Endothelial cell of umbilical vein (primary cell): Measurements from ENCODE around the gene CAMK2N1. TPM values are rescaled to one million over a fixed set of nuclear protein-coding genes. Genes with fewer than 3 reads are reported as not detected.

ENCODE experiments used
- BruUV-seq: library from RNA; stranded (reverse); fragments of 400-500 nt; replicated peaks from 2 replicates; lab custom pipeline; 2021; lab: Mats Ljungman, UMichigan
- CTCF ChIA-PET: fragments of 300-600, 350-600 bp; sonication (Branson Sonifier 250); formaldehyde crosslinking; loops from one replicate; lab custom pipeline; 2021; ENCODE audit warnings: antibody characterized with exemption, inconsistent platforms; lab: Charles Lee
- POLR2A ChIA-PET: fragments of 300-600, 350-600 bp; sonication (Branson Sonifier 250); formaldehyde crosslinking; loops from one replicate; lab custom pipeline; 2021; ENCODE audit warnings: antibody characterized with exemption, inconsistent platforms; lab: Charles Lee
- DNase-seq: peaks from one replicate; pipeline ENCODE4 v3.0.0-alpha.2; 2011; ENCODE audit warnings: low read depth, low spot score
- FAIRE-seq: peaks from 2 replicates; lab custom pipeline; 2011; peaks lifted over from hg19 to GRCh38; lab: Jason Lieb, UNC
- H2AFZ ChIP-seq: 2 replicates; pipeline ENCODE4 v1.6.0; 2012; ENCODE audit warnings: low read depth, low read length, control low read depth, inconsistent platforms
- H3K27ac ChIP-seq: 2 replicates; pipeline ENCODE4 v1.5.1; 2011; ENCODE audit warnings: low read depth, mild to moderate bottlenecking, control low read depth, low read length, moderate library complexity; ENCODE audit not compliant: insufficient read depth
- H3K27me3 ChIP-seq, 2 experiments: 2 replicates each; pipeline versions ENCODE4 v1.6.0 to v1.6.1; 2011; ENCODE audit warnings: low read length in 2 of 2, mixed read lengths in 1 of 2; ENCODE audit not compliant: control insufficient read depth in 2 of 2, insufficient read depth in 2 of 2
- H3K36me3 ChIP-seq, 2 experiments: 2 replicates in 1 of 2; 3 replicates in 1 of 2; pipeline ENCODE4 v1.5.1; 2011; ENCODE audit warnings: low read length in 2 of 2, mild to moderate bottlenecking in 1 of 2, moderate library complexity in 1 of 2; ENCODE audit not compliant: control insufficient read depth in 2 of 2, insufficient read depth in 2 of 2; ENCODE audit errors: extremely low read depth in 1 of 2
- H3K4me1 ChIP-seq: 3 replicates; pipeline ENCODE4 v1.5.1; 2011; ENCODE audit warnings: mild to moderate bottlenecking, low read length; ENCODE audit not compliant: control insufficient read depth, insufficient read depth; ENCODE audit errors: extremely low read depth
- H3K4me2 ChIP-seq: 2 replicates; pipeline ENCODE4 v1.6.1; 2011; ENCODE audit warnings: low read length, control low read depth, mixed read lengths; ENCODE audit not compliant: insufficient read depth
- H3K4me3 ChIP-seq, 3 experiments: fragments of 200-600 bp in 1 of 3; sonication (generic), shearing (Covaris generic) in 1 of 3; replicated peaks in 1 of 3; 2 replicates each; pipeline ENCODE4 v1.5.1; 2011 to 2016; ENCODE audit warnings: control low read depth in 3 of 3, low read length in 3 of 3, mild to moderate bottlenecking in 2 of 3, inconsistent platforms in 1 of 3, low read depth in 1 of 3, moderate library complexity in 1 of 3; ENCODE audit not compliant: insufficient read depth in 1 of 3
- H3K79me2 ChIP-seq: 2 replicates; pipeline ENCODE4 v1.6.0; 2012; ENCODE audit warnings: low read length, inconsistent platforms; ENCODE audit not compliant: control insufficient read depth, insufficient read depth
- H3K9ac ChIP-seq: replicated peaks from 2 replicates; pipeline ENCODE3; 2011; ENCODE audit warnings: low read length, control low read depth; ENCODE audit not compliant: insufficient read depth; ENCODE audit errors: extremely low read depth
- H3K9me1 ChIP-seq: replicated peaks from 3 replicates; pipeline ENCODE4 v1.6.0; 2011; ENCODE audit warnings: mild to moderate bottlenecking, low read length; ENCODE audit not compliant: control insufficient read depth, insufficient read depth; ENCODE audit errors: extremely low read depth
- H3K9me3 ChIP-seq: replicated peaks from 2 replicates; pipeline ENCODE4 v1.5.1; 2012; ENCODE audit warnings: low read length, inconsistent platforms; ENCODE audit not compliant: control insufficient read depth, insufficient read depth
- H4K20me1 ChIP-seq: replicated peaks from 2 replicates; pipeline ENCODE3; 2011; ENCODE audit warnings: mild to moderate bottlenecking, low read length; ENCODE audit not compliant: control insufficient read depth, insufficient read depth; ENCODE audit errors: extremely low read depth
- EZH2 ChIP-seq: IDR thresholded peaks from 2 replicates; pipeline ENCODE4 v1.6.1; 2012; ENCODE audit warnings: borderline replicate concordance, low read depth, mild to moderate bottlenecking, moderate library complexity, low read length, inconsistent platforms; ENCODE audit not compliant: severe bottlenecking
- FOS ChIP-seq: IDR thresholded peaks from 2 replicates; pipeline ENCODE4 v1.6.1; 2011; ENCODE audit warnings: mild to moderate bottlenecking, low read length, moderate library complexity, borderline replicate concordance; ENCODE audit not compliant: insufficient read depth
- GATA2 ChIP-seq: IDR thresholded peaks from 2 replicates; pipeline ENCODE4 v1.7.0; 2011; ENCODE audit warnings: low read depth, mild to moderate bottlenecking, moderate library complexity, mixed read lengths, low read length; ENCODE audit not compliant: insufficient read length, insufficient read depth
- JUN ChIP-seq: IDR thresholded peaks from 2 replicates; pipeline ENCODE4 v1.6.1; 2011; ENCODE audit warnings: borderline replicate concordance, low read depth; ENCODE audit not compliant: insufficient read length, insufficient read depth
- MYC ChIP-seq: IDR thresholded peaks from one replicate; pipeline ENCODE4 v1.6.1; 2011; ENCODE audit warnings: mild to moderate bottlenecking, low read depth, low read length
- POLR2A ChIP-seq: IDR thresholded peaks from 2 replicates; pipeline ENCODE4 v1.6.1; 2012; ENCODE audit warnings: low read depth, mild to moderate bottlenecking, control low read depth, low read length
- POLR2AphosphoS5 ChIP-seq: IDR thresholded peaks from 2 replicates; pipeline ENCODE4 v1.6.1; 2012; ENCODE audit warnings: low read depth, mild to moderate bottlenecking, control low read depth, low read length, moderate library complexity; ENCODE audit not compliant: insufficient read depth
- dilution Hi-C: fragments of 300-500 bp; cut with MboI; formaldehyde crosslinking; loops from one replicate; pipeline ENCODE4 v1.15.0; 2019; ENCODE audit warnings: low sequenced_read_pairs; ENCODE audit not compliant: extremely low pct_ligation_motif_present
- intact Hi-C: fragments of 100-400 bp; cut with micrococcal nuclease; formaldehyde crosslinking; loops from one replicate; pipeline ENCODE4 v1.10.0; 2022
- polyA plus RNA-seq, 4 experiments: library from polyadenylated mRNA; depleted of rRNA in 3 of 4; stranded (reverse) in 3 of 4; unstranded in 1 of 4; fragments of >200 nt; gene quantifications; 2 replicates each; pipeline versions ENCODE4 v1.2.1 to v1.2.3, GENCODE V29; 2011 to 2012; ENCODE audit warnings: missing spikeins in 1 of 4
- total RNA-seq: library from RNA; stranded (reverse); gene quantifications from 2 replicates; pipeline ENCODE4 v1.2.3, GENCODE V29; 2021
- TF ChIP-seq, protein P1 (sequence below), 2 donors: IDR thresholded peaks; 1 replicate in 1 of 2; 2 replicates in 1 of 2; pipeline ENCODE4 v1.5.1; 2011; ENCODE audit warnings: low read length in 2 of 2, mild to moderate bottlenecking in 2 of 2, moderate library complexity in 2 of 2, control low read depth in 1 of 2, inconsistent platforms in 1 of 2, low read depth in 1 of 2; ENCODE audit not compliant: insufficient read depth in 1 of 2; ENCODE audit errors: extremely low read depth in 1 of 2

Gene CAMK2N1
- total and polyA plus RNA-seq, 2 donors (not counting 3 experiments of a cell fraction or from before 2014, with no cell fraction given), result 3.3 to 18.3 TPM

DNA sequence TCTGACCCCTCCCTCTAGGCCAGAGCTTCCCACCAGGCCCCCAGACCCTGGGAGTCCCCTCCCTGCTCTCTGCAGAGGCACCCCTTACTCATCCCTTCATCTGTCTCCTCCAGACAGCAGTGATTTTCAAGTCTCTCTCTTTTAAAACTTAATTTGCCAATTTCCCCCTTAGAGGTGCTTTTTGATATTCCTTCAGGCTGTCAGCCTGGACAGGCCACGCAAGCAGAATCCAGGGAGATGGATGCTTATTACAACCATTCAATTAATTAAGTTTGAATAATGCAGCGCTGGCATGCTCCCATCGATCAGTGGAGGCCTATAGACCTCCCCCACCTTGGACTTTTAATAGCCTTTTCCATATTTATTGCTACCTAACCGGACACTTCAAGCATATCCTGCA is 6.2 kb downstream of the CAMK2N1 start:
- Histone ChIP-seq H4K20me1 (no peaks in the 10 kb centered on the region), H3K4me3 (no peak overlapping the region), H3K27me3 (peaks cover 0 to 3% of the 10 kb centered on the region in 2 experiments), H3K4me2 (no peak overlapping the region), H3K9me1 (no peaks in the 10 kb centered on the region), H3K27ac (no peak overlapping the region), H3K79me2 (no peaks in the 10 kb centered on the region), H3K9ac (no peak overlapping the region), H3K9me3 (no peaks in the 10 kb centered on the region), H2AFZ (no peak overlapping the region), H3K4me1 (peaks cover 11% of the 10 kb centered on the region), H3K36me3 (no peaks in the 10 kb centered on the region)
- ChIA-PET CTCF (no interaction called here), POLR2A (no interaction called here)
- FAIRE-seq, result no peak
- no peak for DNase-seq
- dilution Hi-C loops, result no loop called here
- BruUV-seq, result no TSS peak
- TF ChIP-seq JUN, result no peak
- TF ChIP-seq, protein P1, sequence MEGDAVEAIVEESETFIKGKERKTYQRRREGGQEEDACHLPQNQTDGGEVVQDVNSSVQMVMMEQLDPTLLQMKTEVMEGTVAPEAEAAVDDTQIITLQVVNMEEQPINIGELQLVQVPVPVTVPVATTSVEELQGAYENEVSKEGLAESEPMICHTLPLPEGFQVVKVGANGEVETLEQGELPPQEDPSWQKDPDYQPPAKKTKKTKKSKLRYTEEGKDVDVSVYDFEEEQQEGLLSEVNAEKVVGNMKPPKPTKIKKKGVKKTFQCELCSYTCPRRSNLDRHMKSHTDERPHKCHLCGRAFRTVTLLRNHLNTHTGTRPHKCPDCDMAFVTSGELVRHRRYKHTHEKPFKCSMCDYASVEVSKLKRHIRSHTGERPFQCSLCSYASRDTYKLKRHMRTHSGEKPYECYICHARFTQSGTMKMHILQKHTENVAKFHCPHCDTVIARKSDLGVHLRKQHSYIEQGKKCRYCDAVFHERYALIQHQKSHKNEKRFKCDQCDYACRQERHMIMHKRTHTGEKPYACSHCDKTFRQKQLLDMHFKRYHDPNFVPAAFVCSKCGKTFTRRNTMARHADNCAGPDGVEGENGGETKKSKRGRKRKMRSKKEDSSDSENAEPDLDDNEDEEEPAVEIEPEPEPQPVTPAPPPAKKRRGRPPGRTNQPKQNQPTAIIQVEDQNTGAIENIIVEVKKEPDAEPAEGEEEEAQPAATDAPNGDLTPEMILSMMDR (IDR thresholded peaks at IDR 0.05; ENCODE audit: extremely low read depth in 1 of 2, insufficient read depth in 1 of 2, low read depth in 1 of 2, low read length in 2 of 2), result no peak
- TF ChIP-seq POLR2AphosphoS5, result no peak
- no peak for TF ChIP-seq FOS
- TF ChIP-seq POLR2A, result no peak
- no peak for TF ChIP-seq MYC
- TF ChIP-seq GATA2, result no peak
- TF ChIP-seq EZH2, result no peak
- intact Hi-C loops, result no loop called here
